ENCODE measurements around the gene IGLL5. TPM values are rescaled to one million over a fixed set of nuclear protein-coding genes. Genes with fewer than 3 reads are reported as not detected.

IGLL5 gene
- total and polyA plus RNA-seq, 2 of the 13 experiments (the other 11 are each of a cell fraction or from before 2014, with no cell fraction given), result not detected

GRCh38 chr22:22853713-22854112, 33.9 kb upstream of the IGLL5 start:
- WGBS (ENCODE audit: low lambda C conversion rate), result no CpG with 5 or more reads among the region's 2 CpGs
- intact Hi-C loops (cut with micrococcal nuclease; ENCODE audit: unreplicated experiment), result no loop called here
- Histone ChIP-seq H3K36me3 (replicated peaks in 1 of 2; ENCODE audit: control insufficient read depth in 1 of 2, insufficient read depth in 2 of 2, low read length in 2 of 2) (no peaks in the 10 kb centered on the region), H3K79me2 (ENCODE audit: insufficient read depth, low read length) (no peaks in the 10 kb centered on the region), H3K27ac (ENCODE audit: extremely low read length, insufficient read depth, low read length) (no peak overlapping the region), H3K9ac (ENCODE audit: insufficient read depth, low read depth, low read length) (no peak overlapping the region), H3K4me1 (ENCODE audit: insufficient read depth, low read length) (peaks cover 12% of the 10 kb centered on the region), H3K9me3 (ENCODE audit: low read length) (no peaks in the 10 kb centered on the region), H3K4me3 (replicated peaks in 1 of 3; ENCODE audit: insufficient read depth in 1 of 3, low read depth in 2 of 3, low read length in 3 of 3) (no peak overlapping the region), H3K27me3 (ENCODE audit: control insufficient read depth in 1 of 2, insufficient read depth in 2 of 2, low read length in 2 of 2) (peaks cover 0 to 48% of the 10 kb centered on the region in 2 experiments; a peak in 2 of 5 replicates), H2AFZ (ENCODE audit: low read length) (no peak overlapping the region), H4K20me1 (ENCODE audit: insufficient read depth, low read length) (no peaks in the 10 kb centered on the region), H3K4me2 (ENCODE audit: low read depth, low read length) (no peak overlapping the region)
- in situ Hi-C loops (cut with HindIII; ENCODE audit: extremely low pct_ligation_motif_present, low pct_unique_long_range_greater_than_20kb), result no loop called here
- CTCF ChIA-PET (ENCODE audit: low intra/inter-chr PET ratio, low total read pairs), result no interaction called here
- POLR2A ChIA-PET, result no interaction called here
- no peak for FAIRE-seq
- no TSS peak for BruUV-seq (replicated peaks)
- no peak for ATAC-seq
- no peak for DNase-seq (ENCODE audit: low spot score)
- no peak for TF ChIP-seq ZNF703 (CRISPR knock-in tag; IDR thresholded peaks at IDR 0.05; ENCODE audit: borderline replicate concordance)
- no peak for TF ChIP-seq ZNF431 (CRISPR knock-in tag; IDR thresholded peaks at IDR 0.05; ENCODE audit: borderline replicate concordance, low read depth)
- no peak for TF ChIP-seq HINFP (CRISPR knock-in tag; IDR thresholded peaks at IDR 0.05; ENCODE audit: low read depth)
- no peak for TF ChIP-seq PRPF4 (IDR thresholded peaks at IDR 0.05; ENCODE audit: low read depth, low read length, poor library complexity, severe bottlenecking)
- no peak for TF ChIP-seq ZNF10 (CRISPR knock-in tag; IDR thresholded peaks at IDR 0.05; ENCODE audit: borderline replicate concordance, low read depth)

- ChIA-PET POLR2A (no interaction called here), CTCF (ENCODE audit: low intra/inter-chr PET ratio, low total read pairs) (no interaction called here)
- no peaks in the 10 kb centered on the region for H3K36me3 ChIP-seq (replicated peaks in 1 of 2; ENCODE audit: control insufficient read depth in 1 of 2, insufficient read depth in 2 of 2, low read length in 2 of 2)
- H2AFZ ChIP-seq (ENCODE audit: low read length), result no peak overlapping the region
- H3K4me2 ChIP-seq (ENCODE audit: low read depth, low read length), result no peak overlapping the region
- no peak for DNase-seq (ENCODE audit: low spot score)
- no TSS peak for BruUV-seq (replicated peaks)
- no peaks in the 10 kb centered on the region for H3K9me3 ChIP-seq (ENCODE audit: low read length)
- FAIRE-seq, result no peak
- no peaks in the 10 kb centered on the region for H3K79me2 ChIP-seq (ENCODE audit: insufficient read depth, low read length)
- no peak overlapping the region for H3K4me3 ChIP-seq (replicated peaks in 1 of 3; ENCODE audit: insufficient read depth in 1 of 3, low read depth in 2 of 3, low read length in 3 of 3)
- in situ Hi-C loops (cut with HindIII; ENCODE audit: extremely low pct_ligation_motif_present, low pct_unique_long_range_greater_than_20kb), result no loop called here
- no peak for ATAC-seq
- peaks cover 0 to 50% of the 10 kb centered on the region in 2 experiments; a peak in 2 of 5 replicates for H3K27me3 ChIP-seq (ENCODE audit: control insufficient read depth in 1 of 2, insufficient read depth in 2 of 2, low read length in 2 of 2)
- H3K4me1 ChIP-seq (ENCODE audit: insufficient read depth, low read length), result peaks cover 18% of the 10 kb centered on the region
- no peaks in the 10 kb centered on the region for H4K20me1 ChIP-seq (ENCODE audit: insufficient read depth, low read length)
- no peak overlapping the region for H3K27ac ChIP-seq (ENCODE audit: extremely low read length, insufficient read depth, low read length)
- intact Hi-C loops (cut with micrococcal nuclease; ENCODE audit: unreplicated experiment), result no loop called here
- no peak overlapping the region for H3K9ac ChIP-seq (ENCODE audit: insufficient read depth, low read depth, low read length)
- 14% methylated on average over 7 of the region's 8 CpGs for WGBS (ENCODE audit: low lambda C conversion rate)
- TF ChIP-seq ZNF614 (CRISPR knock-in tag; IDR thresholded peaks at IDR 0.05; ENCODE audit: borderline replicate concordance), result no peak
- no peak for TF ChIP-seq ZNF142 (CRISPR knock-in tag; IDR thresholded peaks at IDR 0.05)
- no peak for TF ChIP-seq ZBTB42 (CRISPR knock-in tag; IDR thresholded peaks at IDR 0.05)
- no peak for TF ChIP-seq KLF15 (CRISPR knock-in tag; IDR thresholded peaks at IDR 0.05; ENCODE audit: borderline replicate concordance)
- no peak for TF ChIP-seq THAP8 (CRISPR knock-in tag; IDR thresholded peaks at IDR 0.05; ENCODE audit: borderline replicate concordance)
These were observed 33.1 kb upstream of the IGLL5 start for GRCh38 chr22:22854466-22854865.
